ENCODE results near the gene STX3.

DNA sequence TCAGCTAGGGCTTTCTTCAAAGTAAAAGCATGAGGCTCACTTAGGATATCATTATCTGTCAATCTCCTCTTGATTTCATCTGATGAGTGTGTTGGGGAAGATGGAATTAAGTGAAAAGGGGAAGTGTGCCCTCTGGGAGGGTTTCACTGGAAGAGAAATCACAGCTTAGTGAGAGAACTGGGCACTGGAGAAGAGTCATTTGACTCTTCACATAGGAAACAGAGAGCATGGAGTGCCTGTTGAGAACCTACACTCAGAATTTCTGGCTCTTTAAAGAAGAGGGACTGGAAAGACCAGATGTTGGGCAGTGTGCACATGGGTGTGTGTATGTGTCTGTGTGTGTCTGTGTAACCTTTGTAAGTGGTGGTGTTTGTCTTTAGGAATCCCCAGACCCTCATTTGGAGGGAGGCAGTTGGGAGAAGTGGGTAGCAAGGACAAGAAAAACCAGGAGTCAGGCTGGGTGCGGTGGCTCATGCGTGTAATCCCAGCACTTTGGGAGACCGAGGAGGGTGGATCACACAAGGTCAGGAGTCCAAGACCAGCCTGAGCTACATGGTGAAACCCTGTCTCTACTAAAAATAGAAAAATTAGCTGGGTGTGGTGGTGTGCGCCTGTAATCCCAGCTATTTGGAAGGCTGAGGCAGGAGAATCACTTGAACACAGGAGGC lies 10.0 kb downstream of the STX3 start:
- TF ChIP-seq CEBPB (IDR thresholded peaks at IDR 0.05; ENCODE audit: low read depth, low read length), result no peak
- TF ChIP-seq, protein P1, sequence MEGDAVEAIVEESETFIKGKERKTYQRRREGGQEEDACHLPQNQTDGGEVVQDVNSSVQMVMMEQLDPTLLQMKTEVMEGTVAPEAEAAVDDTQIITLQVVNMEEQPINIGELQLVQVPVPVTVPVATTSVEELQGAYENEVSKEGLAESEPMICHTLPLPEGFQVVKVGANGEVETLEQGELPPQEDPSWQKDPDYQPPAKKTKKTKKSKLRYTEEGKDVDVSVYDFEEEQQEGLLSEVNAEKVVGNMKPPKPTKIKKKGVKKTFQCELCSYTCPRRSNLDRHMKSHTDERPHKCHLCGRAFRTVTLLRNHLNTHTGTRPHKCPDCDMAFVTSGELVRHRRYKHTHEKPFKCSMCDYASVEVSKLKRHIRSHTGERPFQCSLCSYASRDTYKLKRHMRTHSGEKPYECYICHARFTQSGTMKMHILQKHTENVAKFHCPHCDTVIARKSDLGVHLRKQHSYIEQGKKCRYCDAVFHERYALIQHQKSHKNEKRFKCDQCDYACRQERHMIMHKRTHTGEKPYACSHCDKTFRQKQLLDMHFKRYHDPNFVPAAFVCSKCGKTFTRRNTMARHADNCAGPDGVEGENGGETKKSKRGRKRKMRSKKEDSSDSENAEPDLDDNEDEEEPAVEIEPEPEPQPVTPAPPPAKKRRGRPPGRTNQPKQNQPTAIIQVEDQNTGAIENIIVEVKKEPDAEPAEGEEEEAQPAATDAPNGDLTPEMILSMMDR (conservative IDR thresholded peaks at IDR 0.05; ENCODE audit: low read depth, low read length), result no peak
- no peak for TF ChIP-seq MAFK (IDR thresholded peaks at IDR 0.05; ENCODE audit: low read depth, low read length)
- no peak for TF ChIP-seq RFX5 (IDR thresholded peaks at IDR 0.05; ENCODE audit: low read depth, low read length)
- no peak for TF ChIP-seq SMC3 (IDR thresholded peaks at IDR 0.05; ENCODE audit: low read depth, low read length)
- TF ChIP-seq POLR2A (IDR thresholded peaks at IDR 0.05; ENCODE audit: low read depth, low read length), result no peak
- no peak for TF ChIP-seq NFE2L2 (IDR thresholded peaks at IDR 0.05; ENCODE audit: low read depth, low read length)
